T-helper 2 cell treated with Interferon-gamma antibody and Interleukin-4, amounts not matched to agents 5 μg/mL and 100 μg/mL, for 36 hours (primary cell): ENCODE results near the gene NCDN.

ENCODE experiments used
- DNase-seq: peaks from one replicate; pipeline ENCODE4 v3.0.0; 2021; ENCODE audit warnings: low spot score
- H3K27ac Mint-ChIP-seq: one replicate; pipeline ENCODE4 v1.8.0; 2021; ENCODE audit warnings: mild to moderate bottlenecking, mixed read lengths
- H3K27me3 Mint-ChIP-seq: one replicate; pipeline ENCODE4 v1.8.0; 2021; ENCODE audit warnings: low read depth, mixed read lengths
- H3K36me3 Mint-ChIP-seq: one replicate; pipeline ENCODE4 v1.8.0; 2021; ENCODE audit warnings: low read depth, mixed read lengths
- H3K4me1 Mint-ChIP-seq: one replicate; pipeline ENCODE4 v1.8.0; 2021; ENCODE audit warnings: low read depth, mixed read lengths
- H3K4me3 Mint-ChIP-seq: one replicate; pipeline ENCODE4 v1.8.0; 2022; ENCODE audit warnings: mild to moderate bottlenecking, moderate library complexity, mixed read lengths
- H3K9me3 Mint-ChIP-seq: one replicate; pipeline ENCODE4 v1.8.0; 2021; ENCODE audit warnings: mixed read lengths

NCDN gene

GRCh38 chr1:35598895-35599294, 41.3 kb downstream of the NCDN start:
- H3K9me3 Mint-ChIP-seq: no peaks in the 10 kb centered on the region
- H3K27ac Mint-ChIP-seq: no peak overlapping the region
- DNase-seq: no peak
- H3K4me3 Mint-ChIP-seq: no peak overlapping the region
- peaks cover under 1% of the 10 kb centered on the region for H3K4me1 Mint-ChIP-seq
- H3K36me3 Mint-ChIP-seq: peaks cover 22% of the 10 kb centered on the region
- H3K27me3 Mint-ChIP-seq: no peaks in the 10 kb centered on the region

- H3K27ac Mint-ChIP-seq: no peak overlapping the region
- peaks cover 27% of the 10 kb centered on the region for H3K36me3 Mint-ChIP-seq
- H3K4me3 Mint-ChIP-seq: no peak overlapping the region
- DNase-seq: no peak
- no peaks in the 10 kb centered on the region for H3K4me1 Mint-ChIP-seq
- H3K9me3 Mint-ChIP-seq: no peaks in the 10 kb centered on the region
- H3K27me3 Mint-ChIP-seq: no peaks in the 10 kb centered on the region
Observed at GRCh38 chr1:35599411-35599810, 41.8 kb downstream of the NCDN start.

GRCh38 chr1:35600593-35600992, 43.0 kb downstream of the NCDN start:
- H3K36me3 Mint-ChIP-seq: peaks cover 32% of the 10 kb centered on the region
- no peaks in the 10 kb centered on the region for H3K4me1 Mint-ChIP-seq

GRCh38 chr1:35603468-35603867, 45.9 kb downstream of the NCDN start:
- no peaks in the 10 kb centered on the region for H3K9me3 Mint-ChIP-seq
- no peak overlapping the region for H3K27ac Mint-ChIP-seq
- H3K36me3 Mint-ChIP-seq: peaks cover 53% of the 10 kb centered on the region
- H3K4me3 Mint-ChIP-seq: no peak overlapping the region
- no peak for DNase-seq
- H3K27me3 Mint-ChIP-seq: no peaks in the 10 kb centered on the region
- peaks cover 15% of the 10 kb centered on the region for H3K4me1 Mint-ChIP-seq

More at GRCh38 chr1:35600593-35600992, 43.0 kb downstream of the NCDN start:
- no peaks in the 10 kb centered on the region for H3K9me3 Mint-ChIP-seq
- no peak overlapping the region for H3K4me3 Mint-ChIP-seq
- no peaks in the 10 kb centered on the region for H3K27me3 Mint-ChIP-seq
- H3K27ac Mint-ChIP-seq: no peak overlapping the region
- no peak for DNase-seq

- DNase-seq: no peak
- Mint-ChIP-seq H3K27ac (no peak overlapping the region), H3K4me3 (no peak overlapping the region), H3K9me3 (no peaks in the 10 kb centered on the region), H3K36me3 (peaks cover 56% of the 10 kb centered on the region), H3K4me1 (peaks cover 15% of the 10 kb centered on the region), H3K27me3 (no peaks in the 10 kb centered on the region)
Observed at GRCh38 chr1:35603941-35604340, 46.3 kb downstream of the NCDN start.

- no peaks in the 10 kb centered on the region for H3K27me3 Mint-ChIP-seq
- H3K4me1 Mint-ChIP-seq: peaks cover 15% of the 10 kb centered on the region
- DNase-seq: no peak
- no peak overlapping the region for H3K27ac Mint-ChIP-seq
- no peaks in the 10 kb centered on the region for H3K9me3 Mint-ChIP-seq
- peaks cover 59% of the 10 kb centered on the region for H3K36me3 Mint-ChIP-seq
- no peak overlapping the region for H3K4me3 Mint-ChIP-seq
Observed at GRCh38 chr1:35605071-35605866, 47.7 kb downstream of the NCDN start.

- Mint-ChIP-seq H3K4me1 (peaks cover 15% of the 10 kb centered on the region), H3K9me3 (no peaks in the 10 kb centered on the region), H3K27me3 (no peaks in the 10 kb centered on the region), H3K27ac (no peak overlapping the region), H3K4me3 (no peak overlapping the region), H3K36me3 (peaks cover 59% of the 10 kb centered on the region)
- DNase-seq: no peak
Observed at GRCh38 chr1:35605867-35606182, 48.2 kb downstream of the NCDN start.

GRCh38 chr1:35611655-35612054, 54.1 kb downstream of the NCDN start:
- H3K4me1 Mint-ChIP-seq: peaks cover 5% of the 10 kb centered on the region

GRCh38 chr1:35615440-35615839, 57.8 kb downstream of the NCDN start:
- H3K4me3 Mint-ChIP-seq: no peak overlapping the region
- H3K27ac Mint-ChIP-seq: no peak overlapping the region
- peaks cover 25% of the 10 kb centered on the region for H3K36me3 Mint-ChIP-seq
- no peaks in the 10 kb centered on the region for H3K27me3 Mint-ChIP-seq
- no peak for DNase-seq
- no peaks in the 10 kb centered on the region for H3K9me3 Mint-ChIP-seq
- peaks cover 6% of the 10 kb centered on the region for H3K4me1 Mint-ChIP-seq

More at GRCh38 chr1:35611655-35612054, 54.1 kb downstream of the NCDN start:
- Mint-ChIP-seq H3K27ac (no peak overlapping the region), H3K27me3 (no peaks in the 10 kb centered on the region), H3K9me3 (no peaks in the 10 kb centered on the region), H3K4me3 (no peak overlapping the region), H3K36me3 (peaks cover 35% of the 10 kb centered on the region)
- DNase-seq: no peak
